Natural killer cell (primary cell): ENCODE measurements around the gene RANBP9. TPM values are rescaled to one million over a fixed set of nuclear protein-coding genes. Genes with fewer than 3 reads are reported as not detected.

Experiments
- ATAC-seq, 3 donors: fragments of 150-1000 bp in 2 of 3; fragments of 200-7000 bp in 1 of 3; cut with Tn5 transposase; 1 replicate in 1 of 3; 2 replicates in 2 of 3; pipeline ENCODE4 v1.10.0; 2021; ENCODE audit warnings: mild to moderate bottlenecking in 2 of 3, moderate library complexity in 2 of 3
- DNase-seq, 2 donors: peaks; one replicate each; pipeline versions ENCODE4 v3.0.0 to v3.0.0-alpha.2; 2013 to 2021; ENCODE audit warnings: mixed read lengths in 1 of 2
- H3K27ac ChIP-seq: one replicate; pipeline ENCODE4 v1.5.1; 2013; ENCODE audit warnings: mild to moderate bottlenecking, low read length
- H3K27me3 ChIP-seq: one replicate; pipeline ENCODE4 v1.6.1; 2013; ENCODE audit warnings: low read length; ENCODE audit not compliant: control insufficient read depth, insufficient read depth
- H3K36me3 ChIP-seq: one replicate; pipeline ENCODE4 v1.6.1; 2013; ENCODE audit warnings: low read length; ENCODE audit not compliant: control insufficient read depth, insufficient read depth
- H3K4me1 ChIP-seq: one replicate; pipeline ENCODE4 v1.6.1; 2013; ENCODE audit warnings: low read length; ENCODE audit not compliant: control insufficient read depth, insufficient read depth
- H3K4me3 ChIP-seq: one replicate; pipeline ENCODE4 v1.5.1; 2013; ENCODE audit warnings: low read length
- H3K9me3 ChIP-seq: one replicate; pipeline ENCODE4 v1.6.1; 2013; ENCODE audit warnings: low read length; ENCODE audit not compliant: control insufficient read depth, insufficient read depth
- H3K27ac Mint-ChIP-seq, 2 donors: one replicate each; pipeline ENCODE4 v1.8.0; 2022; ENCODE audit warnings: mild to moderate bottlenecking in 2 of 2, mixed read lengths in 2 of 2, moderate library complexity in 1 of 2
- H3K27me3 Mint-ChIP-seq, 2 donors: one replicate each; pipeline ENCODE4 v1.8.0; 2022; ENCODE audit warnings: low read depth in 2 of 2, mixed read lengths in 2 of 2
- H3K36me3 Mint-ChIP-seq: one replicate; pipeline ENCODE4 v1.8.0; 2022; ENCODE audit warnings: mixed read lengths
- H3K4me1 Mint-ChIP-seq, 2 donors: one replicate each; pipeline ENCODE4 v1.8.0; 2022; ENCODE audit warnings: mixed read lengths in 2 of 2
- H3K4me3 Mint-ChIP-seq: one replicate; pipeline ENCODE4 v1.8.0; 2022; ENCODE audit warnings: mild to moderate bottlenecking, moderate library complexity, mixed read lengths
- H3K9me3 Mint-ChIP-seq, 2 donors: one replicate each; pipeline ENCODE4 v1.8.0; 2022; ENCODE audit warnings: mixed read lengths in 2 of 2
- WGBS: methylation state at CpG from one replicate; pipeline ENCODE4 v1.1.7; 2013; ENCODE audit warnings: missing lambda C conversion rate; ENCODE audit not compliant: insufficient coverage; 5-methylcytosine and 5-hydroxymethylcytosine counted together
- intact Hi-C: fragments of 100-400 bp; cut with micrococcal nuclease; formaldehyde crosslinking; loops from one replicate; pipeline ENCODE4 v1.14.2; 2022
- total RNA-seq, 4 donors: library from RNA; stranded (reverse); fragments of 120-200 nt in 1 of 4; gene quantifications; one replicate each; pipeline versions ENCODE4 v1.2.3 to v1.2.4, GENCODE V29; 2013 to 2022
- TF ChIP-seq, protein P1 (sequence below): fragments of 200-600 bp; IDR thresholded peaks from one replicate; pipeline ENCODE4 v1.8.0; 2022; ENCODE audit warnings: antibody characterized with exemption

Gene RANBP9
- total RNA-seq, 3 donors from 2014 or later (not counting 1 experiment from before 2014, with no cell fraction given), result 52.2 to 62.5 (median 57.6) TPM

DNA sequence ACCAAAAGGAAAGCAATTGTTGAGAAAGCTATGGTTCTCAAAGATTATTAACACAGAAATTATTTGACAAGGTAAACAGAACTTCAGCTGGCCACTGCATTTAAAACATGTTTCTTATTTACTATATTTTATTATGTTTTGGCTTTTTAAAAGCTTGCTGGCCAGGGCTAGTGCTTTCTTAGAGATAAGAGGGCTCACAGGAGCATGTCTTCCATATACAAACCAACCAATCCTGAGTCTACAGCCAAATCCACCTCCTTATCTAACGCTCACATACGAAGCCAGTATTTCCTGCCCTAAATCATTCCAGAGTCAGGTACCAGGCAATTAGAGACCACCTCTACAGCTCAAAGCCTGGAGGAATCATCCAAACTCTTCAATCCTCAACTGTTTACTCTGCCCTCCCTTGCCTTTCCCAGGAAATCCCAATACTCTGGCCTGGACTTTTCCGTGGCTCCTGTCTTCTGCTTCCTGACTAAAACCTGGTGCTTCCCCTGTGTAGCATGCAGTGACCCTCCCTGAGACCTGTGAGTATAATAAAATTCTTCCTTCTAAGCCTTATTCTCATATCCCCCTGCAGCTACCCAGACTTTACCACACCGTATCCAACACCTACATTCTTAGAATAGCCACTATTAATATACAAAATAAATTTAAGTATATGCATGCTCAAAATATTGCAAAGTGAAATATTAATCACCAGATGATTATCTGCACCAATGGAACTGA, 33.2 kb downstream of the RANBP9 start:
- H3K36me3 Mint-ChIP-seq, result peaks cover 7% of the 10 kb centered on the region
- H3K27me3 Mint-ChIP-seq, result no peaks in the 10 kb centered on the region
- TF ChIP-seq, protein P1, sequence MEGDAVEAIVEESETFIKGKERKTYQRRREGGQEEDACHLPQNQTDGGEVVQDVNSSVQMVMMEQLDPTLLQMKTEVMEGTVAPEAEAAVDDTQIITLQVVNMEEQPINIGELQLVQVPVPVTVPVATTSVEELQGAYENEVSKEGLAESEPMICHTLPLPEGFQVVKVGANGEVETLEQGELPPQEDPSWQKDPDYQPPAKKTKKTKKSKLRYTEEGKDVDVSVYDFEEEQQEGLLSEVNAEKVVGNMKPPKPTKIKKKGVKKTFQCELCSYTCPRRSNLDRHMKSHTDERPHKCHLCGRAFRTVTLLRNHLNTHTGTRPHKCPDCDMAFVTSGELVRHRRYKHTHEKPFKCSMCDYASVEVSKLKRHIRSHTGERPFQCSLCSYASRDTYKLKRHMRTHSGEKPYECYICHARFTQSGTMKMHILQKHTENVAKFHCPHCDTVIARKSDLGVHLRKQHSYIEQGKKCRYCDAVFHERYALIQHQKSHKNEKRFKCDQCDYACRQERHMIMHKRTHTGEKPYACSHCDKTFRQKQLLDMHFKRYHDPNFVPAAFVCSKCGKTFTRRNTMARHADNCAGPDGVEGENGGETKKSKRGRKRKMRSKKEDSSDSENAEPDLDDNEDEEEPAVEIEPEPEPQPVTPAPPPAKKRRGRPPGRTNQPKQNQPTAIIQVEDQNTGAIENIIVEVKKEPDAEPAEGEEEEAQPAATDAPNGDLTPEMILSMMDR, result no peak
- no peak for ATAC-seq
- H3K9me3 Mint-ChIP-seq, result peaks cover 6 to 9% of the 10 kb centered on the region in 2 donors
- no peak for DNase-seq
- no peak overlapping the region for H3K4me3 Mint-ChIP-seq
- Histone ChIP-seq H3K4me1 (peaks cover 15% of the 10 kb centered on the region), H3K27me3 (no peaks in the 10 kb centered on the region), H3K27ac (no peak overlapping the region), H3K9me3 (peaks cover 2% of the 10 kb centered on the region), H3K4me3 (no peak overlapping the region), H3K36me3 (no peaks in the 10 kb centered on the region)
- intact Hi-C loops, result no loop called here
- 83% methylated on average over 3 of the region's 4 CpGs for WGBS
- H3K27ac Mint-ChIP-seq, result peak overlapping the region; percentile 56 to 91
- H3K4me1 Mint-ChIP-seq, result peaks cover 54 to 56% of the 10 kb centered on the region in 2 donors

DNA sequence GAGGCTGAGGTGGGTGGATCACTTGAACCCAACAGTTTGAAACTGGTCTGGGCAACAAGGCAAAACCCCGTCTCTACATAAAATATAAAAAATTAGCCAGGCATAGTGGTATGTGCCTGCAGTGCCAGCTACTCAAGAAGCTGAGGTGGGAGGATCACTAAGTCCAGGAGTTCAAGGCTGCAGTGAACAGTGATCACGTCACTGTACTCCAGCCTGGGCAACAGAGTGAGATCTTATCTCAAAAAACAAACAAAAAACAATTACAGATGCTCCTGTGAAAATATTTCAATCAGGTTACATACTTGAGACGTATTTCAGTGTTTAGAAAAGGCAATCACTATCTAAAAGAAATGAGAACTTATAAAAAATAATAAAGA, 33.8 kb downstream of the RANBP9 start:
- Mint-ChIP-seq H3K27me3 (no peaks in the 10 kb centered on the region), H3K4me3 (no peak overlapping the region), H3K36me3 (peaks cover 7% of the 10 kb centered on the region), H3K27ac (peak overlapping the region in 1 of 2 donors; percentile 91), H3K9me3 (peaks cover 6 to 9% of the 10 kb centered on the region in 2 donors), H3K4me1 (peaks cover 59 to 61% of the 10 kb centered on the region in 2 donors)
- WGBS, result 82% methylated on average over 2 of the region's 3 CpGs
- Histone ChIP-seq H3K27ac (no peak overlapping the region), H3K36me3 (no peaks in the 10 kb centered on the region), H3K9me3 (peaks cover 2% of the 10 kb centered on the region), H3K27me3 (no peaks in the 10 kb centered on the region), H3K4me3 (no peak overlapping the region), H3K4me1 (peaks cover 15% of the 10 kb centered on the region)
- intact Hi-C loops, result no loop called here
- DNase-seq, result no peak
- TF ChIP-seq, protein P1, result no peak
- ATAC-seq, result no peak

DNA sequence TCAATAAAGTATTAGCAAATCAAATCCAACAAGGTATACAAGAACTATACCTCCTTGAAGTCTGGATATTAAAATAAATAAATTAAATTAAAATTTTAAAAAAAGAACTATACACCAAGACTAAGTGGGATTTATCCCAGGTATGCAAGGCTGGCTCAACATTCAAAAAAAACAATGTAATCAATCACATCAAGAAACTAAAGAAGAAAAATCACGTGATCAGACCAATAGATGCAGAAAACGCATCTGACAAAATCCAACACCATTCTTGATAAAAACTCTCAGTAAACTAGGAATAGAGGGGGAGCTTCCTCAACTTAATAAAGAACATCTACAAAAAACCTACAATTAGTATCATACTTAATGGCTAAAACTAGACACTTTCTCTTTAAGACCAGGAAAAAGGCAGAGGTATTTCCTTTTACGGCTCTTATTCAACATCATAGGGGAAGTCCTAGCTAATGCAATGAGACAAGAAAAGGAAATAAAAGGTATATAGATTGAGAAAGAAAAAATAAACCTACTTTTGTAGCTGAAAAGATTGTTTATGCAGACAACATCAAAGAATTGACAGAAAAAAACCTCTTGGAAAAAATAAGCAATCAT, 35.0 kb downstream of the RANBP9 start:
- H3K9me3 ChIP-seq, result peaks cover 2% of the 10 kb centered on the region
- H3K27ac ChIP-seq, result no peak overlapping the region
- TF ChIP-seq, protein P1, result no peak
- Mint-ChIP-seq H3K27ac (peak overlapping the region; percentile 29 to 44), H3K9me3 (peaks cover 6 to 9% of the 10 kb centered on the region in 2 donors), H3K27me3 (no peaks in the 10 kb centered on the region), H3K4me3 (no peak overlapping the region), H3K4me1 (peaks cover 68 to 72% of the 10 kb centered on the region in 2 donors), H3K36me3 (peaks cover 7% of the 10 kb centered on the region)
- ATAC-seq, result no peak
- H3K27me3 ChIP-seq, result no peaks in the 10 kb centered on the region
- no CpG with 5 or more reads among the region's 3 CpGs for WGBS
- no peaks in the 10 kb centered on the region for H3K36me3 ChIP-seq
- intact Hi-C loops, result no loop called here
- H3K4me3 ChIP-seq, result no peak overlapping the region
- peaks cover 6% of the 10 kb centered on the region for H3K4me1 ChIP-seq
- DNase-seq, result no peak
